NCI-H128 (cell line): Measurements from ENCODE around the gene SYT8.

Experiments
- DNase-seq: peaks from one replicate; lab custom pipeline; 2025; ENCODE audit not compliant: unreplicated experiment; lab: John Stamatoyannopoulos, UW

Gene SYT8

GRCh38 chr11:1831338-1832210 is 3.2 kb upstream of the SYT8 start:
- DNase-seq = no peak

- DNase-seq = no peak
Measured at GRCh38 chr11:1832211-1832919, 2.4 kb upstream of the SYT8 start.

GRCh38 chr11:1832920-1833295 is 1.9 kb upstream of the SYT8 start:
- DNase-seq = no peak

- DNase-seq = no peak
Measured at GRCh38 chr11:1834062-1834610, 654 bp upstream of the SYT8 start.

GRCh38 chr11:1835671-1836010 is 851 bp downstream of the SYT8 start:
- DNase-seq = no peak

- no peak for DNase-seq
Measured at GRCh38 chr11:1836011-1836945, 1.5 kb downstream of the SYT8 start.

GRCh38 chr11:1837171-1838076 is 2.6 kb downstream of the SYT8 start:
- DNase-seq = no peak

- no peak for DNase-seq
Measured at GRCh38 chr11:1838077-1838425, 3.3 kb downstream of the SYT8 start.

- DNase-seq = no peak
Measured at GRCh38 chr11:1838426-1839144, 3.8 kb downstream of the SYT8 start, which contains the start of gene TNNI2. TSS of gene TNNI2 (plus strand) at chr11:1838981. CDS start at chr11:1839697, 716 bp downstream.

- no peak for DNase-seq
Measured at GRCh38 chr11:1839204-1839923, 4.6 kb downstream of the SYT8 start.

- no peak for DNase-seq
Measured at GRCh38 chr11:1839924-1840779, 5.4 kb downstream of the SYT8 start.

- no peak for DNase-seq
Measured at GRCh38 chr11:1840780-1841480, 6.1 kb downstream of the SYT8 start.

- DNase-seq = no peak
Measured at GRCh38 chr11:1841511-1842148, 6.8 kb downstream of the SYT8 start.

GRCh38 chr11:1842149-1843097 is 7.6 kb downstream of the SYT8 start:
- no peak for DNase-seq

- DNase-seq = no peak
Measured at GRCh38 chr11:1843098-1843473, 8.3 kb downstream of the SYT8 start.

- DNase-seq = no peak
Measured at GRCh38 chr11:1843796-1844195, 9.0 kb downstream of the SYT8 start.
